Sigmoid colon (tissue), 7 donors: Measurements from ENCODE around the gene LARP6. TPM values are rescaled to one million over a fixed set of nuclear protein-coding genes. Genes with fewer than 3 reads are reported as not detected.

Source experiments
- DNase-seq: peaks from one replicate; pipeline ENCODE4 v3.0.0-alpha.2; 2019
- H3K27ac ChIP-seq, 4 donors: fragments of 200-600 bp; sonication (generic); one replicate each; pipeline ENCODE4 v1.5.1; 2016 to 2019; ENCODE audit warnings: mild to moderate bottlenecking in 1 of 4
- H3K27me3 ChIP-seq, 3 donors: fragments of 200-600 bp; sonication (generic); one replicate each; pipeline ENCODE4 v1.5.1; 2019; ENCODE audit warnings: mild to moderate bottlenecking in 1 of 3
- H3K36me3 ChIP-seq, 4 donors: fragments of 200-600 bp; sonication (generic); one replicate each; pipeline ENCODE4 v1.5.1; 2016 to 2019
- H3K4me1 ChIP-seq, 4 donors: fragments of 200-600 bp; sonication (generic); one replicate each; pipeline ENCODE4 v1.5.1; 2017 to 2019
- H3K4me3 ChIP-seq, 4 donors: fragments of 200-600 bp; sonication (generic); one replicate each; pipeline ENCODE4 v1.5.1; 2017 to 2019; ENCODE audit warnings: mild to moderate bottlenecking in 2 of 4, moderate library complexity in 1 of 4
- H3K9me3 ChIP-seq, 4 donors: fragments of 200-600 bp in 3 of 4; sonication (generic) in 3 of 4; one replicate each; pipeline versions ENCODE4 v1.5.1 to v1.6.1; 2013 to 2019
- EP300 ChIP-seq, 4 donors: sonication (generic); formaldehyde crosslinking; IDR thresholded peaks; one replicate each; pipeline ENCODE4 v1.6.1; 2017; ENCODE audit warnings: antibody characterized with exemption in 4 of 4
- POLR2A ChIP-seq, 2 donors: fragments of 450-650 bp; IDR thresholded peaks; one replicate each; pipeline ENCODE4 v1.6.1; 2016; ENCODE audit warnings: antibody characterized with exemption in 2 of 2, mild to moderate bottlenecking in 2 of 2, moderate library complexity in 2 of 2
- POLR2AphosphoS5 ChIP-seq, 4 donors: sonication (generic); formaldehyde crosslinking; IDR thresholded peaks; one replicate each; pipeline ENCODE4 v1.6.1; 2017; ENCODE audit warnings: antibody characterized with exemption in 4 of 4
- WGBS, 2 donors: extraction: QIAGEN DNeasy Blood & Tissue Kit; methylation state at CpG; one replicate each; pipeline ENCODE4 v1.1.7; 2013; 5-methylcytosine and 5-hydroxymethylcytosine counted together
- intact Hi-C: fragments of 100-400 bp; cut with DNase I; formaldehyde crosslinking; loops from one replicate; pipeline ENCODE4 v1.15.1; 2023
- polyA plus RNA-seq, 3 donors: library from polyadenylated mRNA; stranded (reverse); fragments of 200-250 nt; gene quantifications; one replicate each; pipeline ENCODE4 v1.2.3, GENCODE V29; 2013
- total RNA-seq, 4 donors: library from RNA; depleted of rRNA; stranded (reverse); fragments of >200 nt; gene quantifications; one replicate each; pipeline ENCODE4 v1.1.0, GENCODE V29; 2016
- TF ChIP-seq, protein P1 (sequence below), 4 experiments: fragments of 450-650 bp in 3 of 4; fragments of 200-600 bp in 1 of 4; IDR thresholded peaks; one replicate each; pipeline ENCODE4 v1.5.1; 2016 to 2019; ENCODE audit warnings: antibody characterized with exemption in 4 of 4, mild to moderate bottlenecking in 3 of 4, moderate library complexity in 2 of 4
- donor health status: healthy with polysubstance abuse.
- donor health status: Bipolar disorder and iron deficiency.
- donor health status: healthy.

Gene LARP6
- total and polyA plus RNA-seq, 7 donors, result 1.2 to 26.6 (median 13.7) TPM

DNA sequence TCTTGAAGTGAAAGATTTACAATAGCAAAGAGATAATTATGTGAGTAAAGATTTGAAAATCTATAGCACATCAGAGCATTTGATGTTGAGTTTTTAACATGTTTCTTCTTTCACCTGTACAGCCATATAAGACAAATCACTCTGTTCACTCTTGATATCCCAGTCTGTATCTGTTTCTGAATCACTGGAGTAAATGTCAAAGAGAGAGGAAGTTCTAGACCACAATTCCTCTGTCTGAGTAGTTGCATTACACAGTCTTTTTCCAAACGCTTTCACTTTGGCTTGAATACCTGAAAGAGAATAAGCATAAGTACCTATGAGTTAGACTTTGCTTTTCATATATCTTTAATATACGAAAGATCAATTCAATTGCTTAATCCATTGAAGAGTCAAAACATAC lies 28.4 kb upstream of the LARP6 start:
- 75 to 82% methylated on average over 2 of the region's 2 CpGs for WGBS, 2 donors
- intact Hi-C loops, result no loop called here
- H3K27ac ChIP-seq, result no peak overlapping the region

DNA sequence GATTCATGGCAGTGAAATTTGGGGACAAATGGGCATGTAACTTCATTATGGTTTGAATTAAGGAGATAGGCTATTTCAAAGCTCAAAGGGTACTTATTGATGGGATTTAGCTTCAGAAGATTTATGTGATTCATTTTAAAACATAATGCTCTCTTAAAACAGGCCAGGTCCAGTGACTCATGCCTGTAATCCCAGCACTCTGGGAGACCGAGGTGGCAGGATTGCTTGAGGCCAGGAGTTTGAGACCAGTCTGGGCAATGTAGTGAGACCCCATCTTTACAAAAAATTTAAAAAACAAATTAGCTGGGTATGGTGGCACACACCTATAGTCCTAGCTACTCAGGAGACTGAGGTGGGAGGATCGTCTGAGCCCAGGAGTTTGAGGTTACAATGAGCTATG lies 26.8 kb upstream of the LARP6 start:
- intact Hi-C loops, result no loop called here
- no peak for TF ChIP-seq POLR2AphosphoS5 (IDR thresholded peaks at IDR 0.05)
- no peak for TF ChIP-seq POLR2A (IDR thresholded peaks at IDR 0.05)
- TF ChIP-seq, protein P1, sequence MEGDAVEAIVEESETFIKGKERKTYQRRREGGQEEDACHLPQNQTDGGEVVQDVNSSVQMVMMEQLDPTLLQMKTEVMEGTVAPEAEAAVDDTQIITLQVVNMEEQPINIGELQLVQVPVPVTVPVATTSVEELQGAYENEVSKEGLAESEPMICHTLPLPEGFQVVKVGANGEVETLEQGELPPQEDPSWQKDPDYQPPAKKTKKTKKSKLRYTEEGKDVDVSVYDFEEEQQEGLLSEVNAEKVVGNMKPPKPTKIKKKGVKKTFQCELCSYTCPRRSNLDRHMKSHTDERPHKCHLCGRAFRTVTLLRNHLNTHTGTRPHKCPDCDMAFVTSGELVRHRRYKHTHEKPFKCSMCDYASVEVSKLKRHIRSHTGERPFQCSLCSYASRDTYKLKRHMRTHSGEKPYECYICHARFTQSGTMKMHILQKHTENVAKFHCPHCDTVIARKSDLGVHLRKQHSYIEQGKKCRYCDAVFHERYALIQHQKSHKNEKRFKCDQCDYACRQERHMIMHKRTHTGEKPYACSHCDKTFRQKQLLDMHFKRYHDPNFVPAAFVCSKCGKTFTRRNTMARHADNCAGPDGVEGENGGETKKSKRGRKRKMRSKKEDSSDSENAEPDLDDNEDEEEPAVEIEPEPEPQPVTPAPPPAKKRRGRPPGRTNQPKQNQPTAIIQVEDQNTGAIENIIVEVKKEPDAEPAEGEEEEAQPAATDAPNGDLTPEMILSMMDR (IDR thresholded peaks at IDR 0.05), result no peak
- no peak for TF ChIP-seq EP300 (IDR thresholded peaks at IDR 0.05)
- DNase-seq, result no peak
- H3K9me3 ChIP-seq, result no peaks in the 10 kb centered on the region
- H3K36me3 ChIP-seq, result no peaks in the 10 kb centered on the region
- H3K4me1 ChIP-seq, result no peaks in the 10 kb centered on the region
- WGBS, 2 donors, result 92% methylated on average over 2 of the region's 2 CpGs
- H3K27me3 ChIP-seq, result no peaks in the 10 kb centered on the region
- H3K27ac ChIP-seq, result no peak overlapping the region
- no peak overlapping the region for H3K4me3 ChIP-seq

More for the DNA sequence above, 28.4 kb upstream of the LARP6 start:
- H3K27me3 ChIP-seq, result no peaks in the 10 kb centered on the region
- no peak overlapping the region for H3K4me3 ChIP-seq
- no peaks in the 10 kb centered on the region for H3K4me1 ChIP-seq
- no peaks in the 10 kb centered on the region for H3K9me3 ChIP-seq
- no peak for DNase-seq
- H3K36me3 ChIP-seq, result no peaks in the 10 kb centered on the region
- TF ChIP-seq, protein P1 (IDR thresholded peaks at IDR 0.05), result no peak
- TF ChIP-seq POLR2A (IDR thresholded peaks at IDR 0.05) (no peak), EP300 (IDR thresholded peaks at IDR 0.05) (no peak), POLR2AphosphoS5 (IDR thresholded peaks at IDR 0.05) (no peak)

DNA sequence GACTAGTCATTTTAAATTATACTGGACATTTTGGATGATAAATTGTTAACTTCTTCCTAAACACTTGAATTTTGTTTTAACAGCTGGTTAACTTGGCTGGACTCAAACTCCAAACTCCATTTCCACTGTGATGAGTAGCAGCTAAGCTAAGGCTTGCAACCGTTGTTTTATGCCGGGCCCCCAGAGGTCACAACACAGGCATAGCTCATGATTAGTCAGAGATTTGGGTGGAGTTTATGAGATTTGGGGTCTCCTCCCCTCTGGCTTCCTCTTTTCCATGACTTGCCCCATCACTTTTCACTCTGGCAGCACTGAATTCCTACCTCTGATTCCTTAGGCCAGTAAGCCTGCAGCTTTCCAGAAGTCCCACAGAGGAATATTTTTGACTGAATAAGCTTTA lies 25.4 kb upstream of the LARP6 start:
- Histone ChIP-seq H3K4me3 (no peak overlapping the region), H3K36me3 (no peaks in the 10 kb centered on the region), H3K27ac (no peak overlapping the region), H3K4me1 (no peaks in the 10 kb centered on the region), H3K27me3 (no peaks in the 10 kb centered on the region), H3K9me3 (no peaks in the 10 kb centered on the region)
- no peak for DNase-seq
- intact Hi-C loops, result no loop called here
- TF ChIP-seq POLR2A (IDR thresholded peaks at IDR 0.05) (no peak), POLR2AphosphoS5 (IDR thresholded peaks at IDR 0.05) (no peak), EP300 (IDR thresholded peaks at IDR 0.05) (no peak)
- TF ChIP-seq, protein P1 (IDR thresholded peaks at IDR 0.05), result no peak
- 74 to 84% methylated on average over 2 of the region's 2 CpGs for WGBS, 2 donors

DNA sequence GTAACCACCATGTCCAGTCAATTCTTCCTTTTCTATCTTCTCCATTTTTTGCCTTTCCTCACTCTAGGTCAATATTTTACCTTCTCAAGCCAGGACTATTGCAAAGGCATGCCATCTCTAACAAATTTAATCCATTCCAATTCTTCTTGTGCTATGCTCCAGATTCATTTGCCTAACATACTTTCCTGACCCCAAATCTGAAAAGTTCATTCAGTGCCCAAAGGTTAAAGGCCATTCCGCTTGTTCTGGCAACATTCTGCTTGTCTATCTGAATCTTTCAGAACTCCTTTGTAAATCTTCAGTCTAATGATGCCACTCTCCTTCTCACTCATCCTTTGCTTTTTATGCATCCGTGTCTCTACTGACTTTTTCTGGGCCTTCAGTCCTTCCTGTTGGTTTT lies 22.7 kb upstream of the LARP6 start:
- DNase-seq, result no peak
- Histone ChIP-seq H3K4me1 (no peaks in the 10 kb centered on the region), H3K36me3 (no peaks in the 10 kb centered on the region), H3K27ac (no peak overlapping the region), H3K4me3 (no peak overlapping the region), H3K27me3 (no peaks in the 10 kb centered on the region), H3K9me3 (no peaks in the 10 kb centered on the region)
- WGBS, 2 donors, result 75 to 79% methylated on average over 2 of the region's 2 CpGs
- intact Hi-C loops, result no loop called here
- TF ChIP-seq POLR2A (IDR thresholded peaks at IDR 0.05), result no peak
- TF ChIP-seq POLR2AphosphoS5 (IDR thresholded peaks at IDR 0.05), result no peak
- TF ChIP-seq, protein P1 (IDR thresholded peaks at IDR 0.05), result no peak
- TF ChIP-seq EP300 (IDR thresholded peaks at IDR 0.05), result no peak

DNA sequence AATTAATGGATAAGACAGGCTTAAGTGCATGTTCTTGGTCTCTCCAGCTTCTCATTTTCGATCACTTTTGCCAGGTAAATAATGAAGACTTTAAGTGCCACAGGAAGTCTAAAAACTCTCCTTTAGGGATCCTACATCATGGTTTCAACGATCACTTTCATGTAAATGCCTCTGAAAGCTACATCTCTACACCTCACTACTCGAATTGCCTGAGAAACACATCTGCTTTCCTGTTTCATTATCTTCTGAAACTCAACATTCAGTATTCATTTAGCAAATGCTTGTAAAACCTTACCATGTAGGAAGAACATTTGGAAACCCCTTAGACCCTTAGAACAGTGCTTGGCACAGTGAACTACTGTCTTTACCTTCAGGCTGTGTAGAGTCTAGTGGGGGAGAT lies 22.1 kb upstream of the LARP6 start:
- DNase-seq, result no peak
- no peaks in the 10 kb centered on the region for H3K9me3 ChIP-seq
- H3K27me3 ChIP-seq, result no peaks in the 10 kb centered on the region
- 67 to 78% methylated on average over 3 of the region's 3 CpGs for WGBS, 2 donors
- no peak overlapping the region for H3K27ac ChIP-seq
- H3K4me1 ChIP-seq, result no peaks in the 10 kb centered on the region
- no peak for TF ChIP-seq EP300 (IDR thresholded peaks at IDR 0.05)
- no peak for TF ChIP-seq POLR2A (IDR thresholded peaks at IDR 0.05)
- TF ChIP-seq, protein P1 (IDR thresholded peaks at IDR 0.05), result no peak
- TF ChIP-seq POLR2AphosphoS5 (IDR thresholded peaks at IDR 0.05), result no peak
- intact Hi-C loops, result no loop called here
- no peak overlapping the region for H3K4me3 ChIP-seq
- no peaks in the 10 kb centered on the region for H3K36me3 ChIP-seq
